GM12892 (cell line): Measurements from ENCODE around the gene MMP11.

ENCODE experiments used
- POLR2A ChIP-seq: IDR thresholded peaks from 2 replicates; pipeline ENCODE4 v1.6.1; 2011; ENCODE audit warnings: low read depth, low read length, control low read depth
- POLR2AphosphoS5 ChIP-seq: IDR thresholded peaks from 2 replicates; pipeline ENCODE4 v1.6.1; 2011; ENCODE audit warnings: low read depth, low read length, control low read depth

DNA sequence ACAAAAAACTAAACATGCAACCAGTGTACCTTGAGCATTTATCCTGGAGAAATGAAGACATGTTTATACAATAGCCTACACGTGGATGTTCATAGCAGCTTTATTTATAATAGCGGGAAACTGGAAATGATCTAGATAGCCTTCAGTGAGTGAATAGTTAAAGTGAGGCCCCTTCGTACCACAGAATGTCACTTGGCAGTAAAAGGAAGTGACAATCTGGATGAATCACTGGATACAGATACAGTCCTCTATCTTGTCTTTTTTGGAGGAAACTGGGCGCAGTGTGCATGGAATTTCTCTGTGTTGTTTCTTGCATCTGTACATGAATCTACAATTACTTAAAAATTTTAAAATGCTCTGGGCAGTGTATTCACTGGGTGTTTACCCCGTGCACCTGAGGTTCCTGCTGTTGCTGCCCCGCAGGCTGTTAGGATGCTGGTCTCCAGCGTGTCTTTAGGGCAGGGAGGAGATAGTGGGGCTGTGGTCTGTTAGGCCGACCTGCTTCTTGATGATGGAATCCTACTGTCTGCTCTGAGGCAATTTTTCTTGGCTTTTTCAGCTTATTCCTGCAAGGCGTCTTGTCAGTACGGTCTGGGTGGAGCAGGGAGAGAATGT, 43.0 kb downstream of the MMP11 start:
- TF ChIP-seq POLR2A (no peak), POLR2AphosphoS5 (no peak)
